OCI-LY3 (cell line): Measurements from ENCODE around the gene ZFAND2A.

ENCODE experiments used
- H2AFZ ChIP-seq: fragments of 200-600, 300-600 bp; shearing (Covaris generic); 2 replicates; pipeline ENCODE4 v1.6.0; 2014; ENCODE audit warnings: antibody characterized with exemption, low read depth, low read length
- H3K27ac ChIP-seq: fragments of 200-600, 300-600 bp; sonication (generic); 2 replicates; pipeline ENCODE4 v1.5.1; 2014; ENCODE audit warnings: mild to moderate bottlenecking, low read length, moderate library complexity, mixed read lengths
- H3K27me3 ChIP-seq: fragments of 200-600, 300-600 bp; sonication (generic); 2 replicates; pipeline ENCODE4 v1.6.1; 2014; ENCODE audit warnings: low read depth, low read length, mixed read lengths
- H3K36me3 ChIP-seq: fragments of 200-600, 300-600 bp; sonication (generic); replicated peaks from 2 replicates; pipeline ENCODE3; 2014; ENCODE audit warnings: low read depth, low read length, mixed read lengths
- H3K4me1 ChIP-seq: fragments of 300-600, 200-600 bp; sonication (generic); 2 replicates; pipeline ENCODE4 v1.6.1; 2014; ENCODE audit warnings: low read length, mixed read lengths
- H3K4me2 ChIP-seq: fragments of 200-600, 300-600 bp; sonication (generic); 2 replicates; pipeline ENCODE4 v1.6.1; 2014; ENCODE audit warnings: low read length, mixed read lengths
- H3K4me3 ChIP-seq: fragments of 300-600, 200-600 bp; sonication (generic); 2 replicates; pipeline ENCODE4 v1.5.1; 2014; ENCODE audit warnings: antibody characterized with exemption, mild to moderate bottlenecking, low read length, moderate library complexity
- H3K79me2 ChIP-seq: fragments of 300-600, 200-600 bp; shearing (Covaris generic); 2 replicates; pipeline ENCODE4 v1.6.1; 2014; ENCODE audit warnings: mild to moderate bottlenecking, low read length, mixed read lengths
- H3K9ac ChIP-seq: fragments of 300-600, 200-600 bp; shearing (Covaris generic); 2 replicates; pipeline ENCODE4 v1.6.0; 2014; ENCODE audit warnings: mild to moderate bottlenecking, low read length, moderate library complexity
- H3K9me3 ChIP-seq: fragments of 200-600, 300-600 bp; shearing (Covaris generic); 2 replicates; pipeline ENCODE4 v1.6.1; 2014; ENCODE audit warnings: low read length, mixed read lengths; ENCODE audit not compliant: insufficient read depth
- H4K20me1 ChIP-seq: fragments of 200-600, 300-600 bp; sonication (generic); 2 replicates; pipeline ENCODE4 v1.6.1; 2016; ENCODE audit warnings: low read length, mixed read lengths; ENCODE audit not compliant: insufficient read depth
- CTCF ChIP-seq: fragments of 200-600, 300-600 bp; sonication (generic); IDR thresholded peaks from 2 replicates; pipeline ENCODE4 v1.5.1; 2014; ENCODE audit warnings: antibody characterized with exemption, low read length, low read depth
- EZH2phosphoT487 ChIP-seq: fragments of 200-600 bp; shearing (Covaris generic); IDR thresholded peaks from 2 replicates; pipeline ENCODE4 v1.6.1; 2018; ENCODE audit warnings: antibody characterized with exemption, mixed run types, low read depth

The ZFAND2A gene

GRCh38 chr7:1114505-1114904 is 45.5 kb downstream of the ZFAND2A start:
- no peak overlapping the region for H3K4me3 ChIP-seq
- H2AFZ ChIP-seq, result no peak overlapping the region
- no peak overlapping the region for H3K9ac ChIP-seq
- no peak overlapping the region for H3K27ac ChIP-seq
- H3K4me2 ChIP-seq, result no peak overlapping the region
- no peaks in the 10 kb centered on the region for H3K4me1 ChIP-seq
- H3K36me3 ChIP-seq, result no peaks in the 10 kb centered on the region
- H3K27me3 ChIP-seq, result no peaks in the 10 kb centered on the region
- no peaks in the 10 kb centered on the region for H3K9me3 ChIP-seq
- no peaks in the 10 kb centered on the region for H3K79me2 ChIP-seq
- no peak for TF ChIP-seq CTCF
- TF ChIP-seq EZH2phosphoT487, result no peak
- H4K20me1 ChIP-seq, result no peaks in the 10 kb centered on the region

GRCh38 chr7:1114088-1114487 is 45.9 kb downstream of the ZFAND2A start:
- no peak overlapping the region for H2AFZ ChIP-seq
- H3K4me1 ChIP-seq, result no peaks in the 10 kb centered on the region
- no peak overlapping the region for H3K9ac ChIP-seq
- H3K4me2 ChIP-seq, result no peak overlapping the region
- H3K36me3 ChIP-seq, result no peaks in the 10 kb centered on the region
- H3K4me3 ChIP-seq, result no peak overlapping the region
- no peaks in the 10 kb centered on the region for H3K27me3 ChIP-seq
- TF ChIP-seq EZH2phosphoT487, result no peak
- TF ChIP-seq CTCF, result no peak
- no peaks in the 10 kb centered on the region for H3K79me2 ChIP-seq
- H4K20me1 ChIP-seq, result no peaks in the 10 kb centered on the region
- H3K9me3 ChIP-seq, result no peaks in the 10 kb centered on the region
- H3K27ac ChIP-seq, result no peak overlapping the region

- no peaks in the 10 kb centered on the region for H4K20me1 ChIP-seq
- H3K9ac ChIP-seq, result no peak overlapping the region
- no peaks in the 10 kb centered on the region for H3K9me3 ChIP-seq
- H3K27ac ChIP-seq, result no peak overlapping the region
- H3K79me2 ChIP-seq, result no peaks in the 10 kb centered on the region
- H2AFZ ChIP-seq, result no peak overlapping the region
- TF ChIP-seq CTCF (no peak), EZH2phosphoT487 (no peak)
- no peak overlapping the region for H3K4me3 ChIP-seq
- H3K36me3 ChIP-seq, result no peaks in the 10 kb centered on the region
- H3K4me1 ChIP-seq, result no peaks in the 10 kb centered on the region
- H3K27me3 ChIP-seq, result no peaks in the 10 kb centered on the region
- H3K4me2 ChIP-seq, result no peak overlapping the region
Observed at GRCh38 chr7:1113548-1113885, 46.5 kb downstream of the ZFAND2A start.

- Histone ChIP-seq H3K4me3 (no peak overlapping the region), H4K20me1 (no peaks in the 10 kb centered on the region), H3K79me2 (no peaks in the 10 kb centered on the region), H3K36me3 (no peaks in the 10 kb centered on the region), H3K9ac (no peak overlapping the region), H3K9me3 (no peaks in the 10 kb centered on the region), H3K27me3 (no peaks in the 10 kb centered on the region), H3K4me2 (no peak overlapping the region), H2AFZ (no peak overlapping the region), H3K27ac (no peak overlapping the region), H3K4me1 (no peaks in the 10 kb centered on the region)
- no peak for TF ChIP-seq CTCF
- no peak for TF ChIP-seq EZH2phosphoT487
Observed at GRCh38 chr7:1112625-1113547, 47.1 kb downstream of the ZFAND2A start.
